Esophagus muscularis mucosa (tissue), 4 donors: ENCODE results near the gene NOX4. TPM values are rescaled to one million over a fixed set of nuclear protein-coding genes. Genes with fewer than 3 reads are reported as not detected.

Source experiments
- DNase-seq: peaks from one replicate; pipeline ENCODE4 v3.0.0-alpha.2; 2017; ENCODE audit errors: extremely low spot score
- H3K27ac ChIP-seq, 4 donors: fragments of 200-600 bp; sonication (generic); replicated peaks in 1 of 4; 1 replicate in 3 of 4; 2 replicates in 1 of 4; pipeline ENCODE4 v1.5.1; 2016 to 2019; ENCODE audit warnings: mild to moderate bottlenecking in 1 of 4
- H3K27me3 ChIP-seq, 4 donors: fragments of 200-600 bp; sonication (generic); one replicate each; pipeline versions ENCODE4 v1.5.1 to v1.6.0; 2016 to 2019
- H3K36me3 ChIP-seq, 4 donors: fragments of 200-600 bp; sonication (generic); one replicate each; pipeline ENCODE4 v1.5.1; 2016 to 2019
- H3K4me1 ChIP-seq, 4 donors: fragments of 200-600 bp; sonication (generic); one replicate each; pipeline ENCODE4 v1.5.1; 2016 to 2019
- H3K4me3 ChIP-seq, 4 donors: fragments of 200-600 bp; sonication (generic); 1 replicate in 2 of 4; 2 replicates in 2 of 4; pipeline ENCODE4 v1.5.1; 2016 to 2019; ENCODE audit warnings: mild to moderate bottlenecking in 4 of 4, moderate library complexity in 1 of 4
- H3K9me3 ChIP-seq, 4 donors: fragments of 200-600 bp; sonication (generic); 1 replicate in 3 of 4; 2 replicates in 1 of 4; pipeline ENCODE4 v1.5.1; 2016 to 2019
- CTCF ChIP-seq, 3 experiments: fragments of 200-600 bp in 2 of 3; fragments of 450-650 bp in 1 of 3; sonication (generic) in 2 of 3; IDR thresholded peaks; one replicate each; pipeline ENCODE4 v1.5.1; 2017 to 2019; ENCODE audit warnings: antibody characterized with exemption in 3 of 3, mild to moderate bottlenecking in 2 of 3, moderate library complexity in 1 of 3
- EP300 ChIP-seq: sonication (generic); formaldehyde crosslinking; IDR thresholded peaks from one replicate; pipeline ENCODE4 v1.6.1; 2017; ENCODE audit warnings: antibody characterized with exemption
- POLR2A ChIP-seq: fragments of 450-650 bp; IDR thresholded peaks from one replicate; pipeline ENCODE4 v1.6.1; 2017; ENCODE audit warnings: antibody characterized with exemption, moderate library complexity, mild to moderate bottlenecking, low read depth
- POLR2AphosphoS5 ChIP-seq, 2 donors: sonication (generic); formaldehyde crosslinking; IDR thresholded peaks; one replicate each; pipeline ENCODE4 v1.6.1; 2017; ENCODE audit warnings: antibody characterized with exemption in 2 of 2
- WGBS: methylation state at CpG from one replicate; pipeline ENCODE4 v1.1.5; 2018; 5-methylcytosine and 5-hydroxymethylcytosine counted together
- intact Hi-C: fragments of 100-400 bp; cut with DNase I; formaldehyde crosslinking; loops from one replicate; pipeline ENCODE4 v1.15.1; 2023
- total RNA-seq, 4 donors: library from RNA; depleted of rRNA; stranded (reverse); fragments of >200 nt; gene quantifications; one replicate each; pipeline versions ENCODE4 v1.1.0 to v1.2.1, GENCODE V29; 2016

Gene NOX4
- total RNA-seq, 4 donors from 2014 or later = 3.3 to 6.1 (median 4.0) TPM

GRCh38 chr11:89529626-89530380 is 38.6 kb upstream of the NOX4 start:
- H3K9me3 ChIP-seq = no peaks in the 10 kb centered on the region
- no peaks in the 10 kb centered on the region for H3K27me3 ChIP-seq
- WGBS = 40% methylated on average over 2 of the region's 2 CpGs
- no peak overlapping the region for H3K4me3 ChIP-seq
- H3K36me3 ChIP-seq = no peaks in the 10 kb centered on the region
- DNase-seq = no peak
- H3K4me1 ChIP-seq = peaks cover 0 to 5% (median 0%) of the 10 kb centered on the region in 4 donors
- no peak overlapping the region for H3K27ac ChIP-seq
- intact Hi-C loops = no loop called here
- no peak for TF ChIP-seq POLR2A

- H3K9me3 ChIP-seq = no peaks in the 10 kb centered on the region
- no peak overlapping the region for H3K27ac ChIP-seq
- H3K27me3 ChIP-seq = peaks cover 0 to 3% (median 0%) of the 10 kb centered on the region in 4 donors
- intact Hi-C loops = no loop called here
- H3K4me1 ChIP-seq = no peaks in the 10 kb centered on the region
- H3K4me3 ChIP-seq = no peak overlapping the region
- no peak for TF ChIP-seq POLR2AphosphoS5 (IDR thresholded peaks at IDR 0.05)
- no peak for TF ChIP-seq CTCF (IDR thresholded peaks at IDR 0.05)
- no peak for TF ChIP-seq POLR2A
- WGBS = 91% methylated on average over 1 of the region's 1 CpG
- H3K36me3 ChIP-seq = no peaks in the 10 kb centered on the region
- DNase-seq = no peak
Observed at GRCh38 chr11:89521792-89522191, 30.6 kb upstream of the NOX4 start.

GRCh38 chr11:89521294-89521693 is 30.1 kb upstream of the NOX4 start:
- Histone ChIP-seq H3K4me1 (no peaks in the 10 kb centered on the region), H3K4me3 (no peak overlapping the region), H3K9me3 (no peaks in the 10 kb centered on the region), H3K27ac (no peak overlapping the region), H3K27me3 (peaks cover 0 to 3% (median 0%) of the 10 kb centered on the region in 4 donors), H3K36me3 (no peaks in the 10 kb centered on the region)
- TF ChIP-seq POLR2A (no peak), CTCF (IDR thresholded peaks at IDR 0.05) (no peak), EP300 (no peak), POLR2AphosphoS5 (IDR thresholded peaks at IDR 0.05) (no peak)
- no peak for DNase-seq
- intact Hi-C loops = no loop called here
- 100% methylated on average over 2 of the region's 2 CpGs for WGBS

- Histone ChIP-seq H3K36me3 (no peaks in the 10 kb centered on the region), H3K4me1 (no peaks in the 10 kb centered on the region), H3K9me3 (peaks cover 0 to 5% (median 0%) of the 10 kb centered on the region in 4 donors), H3K27ac (no peak overlapping the region), H3K27me3 (peaks cover 0 to 3% (median 0%) of the 10 kb centered on the region in 4 donors), H3K4me3 (no peak overlapping the region)
- intact Hi-C loops = no loop called here
- WGBS = 64% methylated on average over 2 of the region's 2 CpGs
- no peak for DNase-seq
- TF ChIP-seq POLR2A (no peak), POLR2AphosphoS5 (IDR thresholded peaks at IDR 0.05) (no peak)
Observed at GRCh38 chr11:89516496-89516895, 25.3 kb upstream of the NOX4 start.

GRCh38 chr11:89508544-89508943 is 17.4 kb upstream of the NOX4 start:
- H3K27ac ChIP-seq = no peak overlapping the region
- no peaks in the 10 kb centered on the region for H3K27me3 ChIP-seq
- TF ChIP-seq CTCF (IDR thresholded peaks at IDR 0.05) (no peak), POLR2AphosphoS5 (IDR thresholded peaks at IDR 0.05) (no peak), POLR2A (no peak), EP300 (no peak)
- H3K4me1 ChIP-seq = no peaks in the 10 kb centered on the region
- WGBS = 92% methylated on average over 5 of the region's 5 CpGs
- no peaks in the 10 kb centered on the region for H3K36me3 ChIP-seq
- intact Hi-C loops = no loop called here
- H3K4me3 ChIP-seq = no peak overlapping the region
- H3K9me3 ChIP-seq = no peaks in the 10 kb centered on the region
- no peak for DNase-seq

- no peaks in the 10 kb centered on the region for H3K36me3 ChIP-seq
- WGBS = 91% methylated on average over 2 of the region's 2 CpGs
- no peaks in the 10 kb centered on the region for H3K27me3 ChIP-seq
- DNase-seq = no peak
- H3K9me3 ChIP-seq = no peaks in the 10 kb centered on the region
- TF ChIP-seq POLR2AphosphoS5 (IDR thresholded peaks at IDR 0.05) (no peak), EP300 (no peak), POLR2A (no peak), CTCF (IDR thresholded peaks at IDR 0.05) (no peak)
- H3K27ac ChIP-seq = no peak overlapping the region
- intact Hi-C loops = no loop called here
- H3K4me1 ChIP-seq = no peaks in the 10 kb centered on the region
- H3K4me3 ChIP-seq = no peak overlapping the region
Observed at GRCh38 chr11:89504270-89504669, 13.1 kb upstream of the NOX4 start.
